Esophagus squamous epithelium (tissue), 4 donors: ENCODE results near the gene CAMTA1.

Source experiments
- POLR2A ChIP-seq, 4 donors: fragments of 450-650 bp; IDR thresholded peaks; one replicate each; pipeline ENCODE4 v1.6.1; 2017; ENCODE audit warnings: antibody characterized with exemption in 4 of 4, mild to moderate bottlenecking in 4 of 4, moderate library complexity in 3 of 4
- TF ChIP-seq, protein P1 (sequence below), 6 experiments: fragments of 450-650 bp in 4 of 6; fragments of 200-600 bp in 2 of 6; sonication (generic) in 2 of 6; IDR thresholded peaks; one replicate each; pipeline ENCODE4 v1.5.1; 2016 to 2019; ENCODE audit warnings: antibody characterized with exemption in 6 of 6, mild to moderate bottlenecking in 4 of 6, moderate library complexity in 4 of 6

GRCh38 chr1:6870086-6870485, 84.8 kb downstream of the CAMTA1 start:
- TF ChIP-seq, protein P1, sequence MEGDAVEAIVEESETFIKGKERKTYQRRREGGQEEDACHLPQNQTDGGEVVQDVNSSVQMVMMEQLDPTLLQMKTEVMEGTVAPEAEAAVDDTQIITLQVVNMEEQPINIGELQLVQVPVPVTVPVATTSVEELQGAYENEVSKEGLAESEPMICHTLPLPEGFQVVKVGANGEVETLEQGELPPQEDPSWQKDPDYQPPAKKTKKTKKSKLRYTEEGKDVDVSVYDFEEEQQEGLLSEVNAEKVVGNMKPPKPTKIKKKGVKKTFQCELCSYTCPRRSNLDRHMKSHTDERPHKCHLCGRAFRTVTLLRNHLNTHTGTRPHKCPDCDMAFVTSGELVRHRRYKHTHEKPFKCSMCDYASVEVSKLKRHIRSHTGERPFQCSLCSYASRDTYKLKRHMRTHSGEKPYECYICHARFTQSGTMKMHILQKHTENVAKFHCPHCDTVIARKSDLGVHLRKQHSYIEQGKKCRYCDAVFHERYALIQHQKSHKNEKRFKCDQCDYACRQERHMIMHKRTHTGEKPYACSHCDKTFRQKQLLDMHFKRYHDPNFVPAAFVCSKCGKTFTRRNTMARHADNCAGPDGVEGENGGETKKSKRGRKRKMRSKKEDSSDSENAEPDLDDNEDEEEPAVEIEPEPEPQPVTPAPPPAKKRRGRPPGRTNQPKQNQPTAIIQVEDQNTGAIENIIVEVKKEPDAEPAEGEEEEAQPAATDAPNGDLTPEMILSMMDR (IDR thresholded peaks at IDR 0.05): no peak
- TF ChIP-seq POLR2A (IDR thresholded peaks at IDR 0.05): no peak
